Activated CD4-positive, alpha-beta T cell treated with anti-CD3 and anti-CD28 coated beads for 36 hours (primary cell): ENCODE results near the gene PER2. TPM values are rescaled to one million over a fixed set of nuclear protein-coding genes. Genes with fewer than 3 reads are reported as not detected.
A peak's percentile ranks its signal among the peaks of the same experiment; 100 is the strongest.
"Not testable (repeated sequence)": the region's sequence is repeated elsewhere in the genome, so short reads cannot be mapped to it uniquely, and the experiment has no call there.

ENCODE experiments used
- ATAC-seq: fragments of 200-7000 bp; cut with Tn5 transposase; one replicate; pipeline ENCODE4 v1.10.0; 2021; ENCODE audit warnings: mild to moderate bottlenecking, moderate library complexity
- CTCF ChIA-PET: fragments of 350-600 bp; sonication (Branson Sonifier 250); formaldehyde crosslinking; loops from one replicate; lab custom pipeline; 2021; ENCODE audit warnings: antibody characterized with exemption; lab: Charles Lee
- POLR2A ChIA-PET: fragments of 350-600 bp; sonication (Branson Sonifier 250); formaldehyde crosslinking; loops from one replicate; lab custom pipeline; 2021; ENCODE audit warnings: antibody characterized with exemption, inconsistent platforms; lab: Charles Lee
- DNase-seq: peaks from one replicate; pipeline ENCODE4 v3.0.0-alpha.2; 2020
- H3K27ac Mint-ChIP-seq: one replicate; pipeline ENCODE4 v1.8.0; 2021; ENCODE audit warnings: mixed read lengths
- H3K27me3 Mint-ChIP-seq: one replicate; pipeline ENCODE4 v1.8.0; 2021; ENCODE audit warnings: mixed read lengths
- H3K36me3 Mint-ChIP-seq: one replicate; pipeline ENCODE4 v1.8.0; 2021; ENCODE audit warnings: low read depth, mixed read lengths
- H3K4me1 Mint-ChIP-seq: one replicate; pipeline ENCODE4 v1.8.0; 2021; ENCODE audit warnings: mixed read lengths
- H3K4me3 Mint-ChIP-seq: one replicate; pipeline ENCODE4 v1.8.0; 2021; ENCODE audit warnings: mild to moderate bottlenecking, moderate library complexity, mixed read lengths
- H3K9me3 Mint-ChIP-seq: one replicate; pipeline ENCODE4 v1.8.0; 2021; ENCODE audit warnings: low read depth, mixed read lengths
- intact Hi-C, 2 experiments: fragments of 100-400 bp; cut with DNase I in 1 of 2; cut with micrococcal nuclease in 1 of 2; formaldehyde crosslinking; loops; one replicate each; pipeline versions ENCODE4 v1.14.2 to v1.15.1; 2022 to 2024; cut with DNase I, micrococcal nuclease
- total RNA-seq, 2 experiments: library from RNA; stranded (reverse); gene quantifications; one replicate each; pipeline ENCODE4 v1.2.3, GENCODE V29; 2021

The PER2 gene
- total RNA-seq, 2 experiments from 2014 or later, result 12.2 to 13.5 TPM

DNA sequence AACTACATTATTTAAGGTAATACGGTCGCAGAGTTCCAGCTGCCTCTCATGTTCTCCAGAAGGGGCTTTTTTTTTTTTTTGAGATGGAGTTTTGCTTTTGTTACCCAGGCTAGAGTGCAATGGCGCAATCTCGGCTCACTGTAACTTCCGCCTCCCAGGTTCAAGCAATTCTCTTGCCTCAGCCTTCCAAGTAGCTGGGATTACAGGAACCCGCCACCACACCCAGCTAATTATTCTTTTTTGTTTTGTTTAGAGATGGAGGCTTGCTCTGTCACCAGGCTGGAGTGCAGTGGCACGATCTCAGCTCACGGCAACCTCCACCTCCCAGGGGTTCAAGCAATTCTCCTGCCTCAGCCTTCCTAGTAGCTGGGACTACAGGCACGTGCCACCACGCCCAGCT is 15.0 kb downstream of the PER2 start:
- POLR2A ChIA-PET, intact Hi-C loops, H3K27me3 Mint-ChIP-seq, H3K4me1 Mint-ChIP-seq, DNase-seq, H3K9me3 Mint-ChIP-seq, ATAC-seq, H3K4me3 Mint-ChIP-seq, H3K27ac Mint-ChIP-seq: not testable (repeated sequence)
- H3K36me3 Mint-ChIP-seq, result peaks cover 26% of the 10 kb centered on the region
- CTCF ChIA-PET, result interaction anchor here (0.7 to 0.8 kb wide), 2 partner anchors 11 to 36 kb away, joined by 3 to 5 read pairs; no protein-coding TSS in a partner anchor

DNA sequence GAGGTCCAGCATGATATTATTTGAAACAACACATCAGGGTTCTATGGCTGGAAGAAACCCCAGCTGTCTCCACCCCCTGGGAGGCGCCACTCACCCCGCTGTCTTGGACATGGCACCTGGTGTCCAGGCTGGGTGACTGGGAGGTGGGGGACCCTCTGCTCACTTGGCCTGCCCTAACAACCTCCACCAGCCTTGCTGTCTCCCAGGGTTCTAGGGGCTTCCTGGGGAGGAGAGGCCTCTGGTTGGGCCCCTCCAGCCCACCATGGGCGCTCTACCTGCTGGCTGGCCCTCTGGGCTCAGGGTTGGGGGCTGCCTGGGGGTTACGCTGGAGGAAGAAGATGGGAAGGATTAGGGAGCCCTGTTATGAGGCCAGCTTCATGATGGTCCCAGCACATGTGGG is 16.3 kb downstream of the PER2 start:
- Mint-ChIP-seq H3K4me1 (no peaks in the 10 kb centered on the region), H3K4me3 (no peak overlapping the region), H3K36me3 (peaks cover 30% of the 10 kb centered on the region), H3K9me3 (no peaks in the 10 kb centered on the region), H3K27me3 (no peaks in the 10 kb centered on the region), H3K27ac (no peak overlapping the region)
- intact Hi-C loops, result no loop called here
- POLR2A ChIA-PET, result no interaction called here
- ATAC-seq, result no peak
- CTCF ChIA-PET, result interaction anchor here (0.9 kb wide), 1 partner anchor 425 kb away, joined by 3 read pairs; no protein-coding TSS in a partner anchor
- no peak for DNase-seq

DNA sequence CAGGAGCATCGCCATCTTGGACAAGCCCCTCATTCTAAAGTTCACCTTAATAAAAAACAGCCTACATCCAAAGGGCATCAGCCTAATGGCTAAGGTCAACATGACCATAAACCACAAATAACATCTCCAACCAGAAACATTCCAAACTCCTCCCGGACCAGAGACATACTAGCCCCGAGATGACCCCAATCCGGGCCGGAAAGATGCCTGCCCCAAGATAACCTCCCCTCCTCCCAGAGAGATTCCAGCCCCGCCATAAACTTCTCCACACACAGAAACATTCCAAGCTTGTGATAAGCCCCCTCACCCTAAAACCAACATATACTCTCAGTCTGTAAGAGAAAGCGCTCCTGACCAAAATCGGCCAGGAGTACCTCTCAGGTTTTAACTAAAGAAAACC is 16.7 kb downstream of the PER2 start:
- H3K9me3 Mint-ChIP-seq, intact Hi-C loops, H3K27ac Mint-ChIP-seq, H3K4me1 Mint-ChIP-seq, ATAC-seq, CTCF ChIA-PET, H3K4me3 Mint-ChIP-seq, H3K27me3 Mint-ChIP-seq, DNase-seq, POLR2A ChIA-PET: not testable (repeated sequence)
- H3K36me3 Mint-ChIP-seq, result peaks cover 32% of the 10 kb centered on the region

DNA sequence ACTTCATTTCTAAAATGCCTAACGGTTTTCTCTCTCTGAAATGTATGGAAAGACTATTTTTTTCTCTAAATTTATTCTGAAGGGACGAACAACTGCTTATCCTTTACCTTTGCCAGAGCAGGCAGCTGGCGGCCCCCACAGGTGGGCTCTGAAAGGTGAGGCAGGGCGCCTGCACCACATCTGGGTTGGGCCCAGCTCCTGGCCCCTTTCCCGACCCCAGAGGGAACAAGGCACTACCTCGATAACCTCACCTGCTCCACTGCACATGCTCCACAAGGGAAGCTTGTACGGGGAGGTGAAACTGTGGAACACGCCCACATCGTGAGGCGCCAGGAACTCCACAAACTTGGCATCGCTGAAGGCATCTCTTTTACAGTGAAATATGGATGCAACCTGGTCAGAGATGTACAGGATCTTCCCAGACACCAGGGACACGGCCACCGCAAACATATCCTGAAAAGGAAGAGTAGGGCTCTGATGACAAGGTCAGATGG is 17.3 kb downstream of the PER2 start:
- ChIA-PET CTCF (interaction anchor here (0.8 kb wide), 2 partner anchors 34 to 38 kb away, joined by 3 read pairs; no protein-coding TSS in a partner anchor), POLR2A (no interaction called here)
- DNase-seq (no peak), ATAC-seq (no peak)
- Mint-ChIP-seq H3K4me1 (no peaks in the 10 kb centered on the region), H3K4me3 (no peak overlapping the region), H3K27me3 (no peaks in the 10 kb centered on the region), H3K27ac (no peak overlapping the region), H3K9me3 (no peaks in the 10 kb centered on the region), H3K36me3 (peaks cover 28% of the 10 kb centered on the region)
- intact Hi-C loops, result no loop called here

DNA sequence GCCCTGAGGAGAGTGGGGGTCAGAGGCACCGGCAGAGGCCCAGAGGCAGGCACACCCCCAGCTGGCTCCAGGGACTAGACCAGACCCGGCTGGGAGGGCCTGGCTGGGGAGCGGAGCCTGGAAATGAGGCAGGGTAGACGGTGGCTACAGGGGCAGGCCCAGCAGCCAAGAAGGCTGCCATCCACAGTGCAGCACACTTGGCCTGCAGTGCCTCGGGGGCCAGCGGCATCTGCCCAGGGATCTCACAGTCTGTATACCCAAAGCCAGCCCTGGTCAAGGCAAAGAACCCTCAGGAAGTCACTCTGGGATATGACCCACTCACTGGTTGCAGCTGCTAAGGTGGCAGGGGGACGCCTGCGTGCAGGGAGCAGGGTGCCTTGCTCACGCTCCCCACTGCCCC is 17.8 kb downstream of the PER2 start:
- Mint-ChIP-seq H3K27me3 (no peaks in the 10 kb centered on the region), H3K9me3 (no peaks in the 10 kb centered on the region), H3K27ac (no peak overlapping the region), H3K4me3 (no peak overlapping the region), H3K4me1 (no peaks in the 10 kb centered on the region), H3K36me3 (peaks cover 28% of the 10 kb centered on the region)
- ChIA-PET POLR2A (no interaction called here), CTCF (interaction anchor here (0.8 kb wide), 2 partner anchors 34 to 39 kb away, joined by 3 read pairs; no protein-coding TSS in a partner anchor)
- DNase-seq, result no peak
- ATAC-seq, result no peak
- intact Hi-C loops, result no loop called here

DNA sequence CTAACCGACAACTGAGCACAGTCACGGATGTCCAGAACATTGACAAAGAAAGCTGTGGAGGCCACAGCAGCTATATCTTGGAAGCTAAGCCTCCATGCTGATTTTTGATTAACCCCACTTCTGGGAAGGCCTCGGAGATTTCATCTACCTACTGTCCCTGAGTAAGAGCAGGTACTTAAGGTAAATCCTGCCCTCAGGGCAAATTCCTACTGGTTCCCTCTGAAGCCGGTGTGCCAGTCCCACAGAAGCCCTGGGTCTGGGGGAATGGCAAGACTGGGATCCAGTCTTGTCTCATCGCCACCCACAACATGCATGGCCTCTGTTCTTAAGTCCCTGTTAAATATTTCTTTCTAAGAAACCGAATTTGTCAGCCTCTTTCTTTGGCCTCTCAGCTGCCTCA is 18.7 kb downstream of the PER2 start:
- Mint-ChIP-seq H3K4me1 (no peaks in the 10 kb centered on the region), H3K27ac (no peak overlapping the region), H3K9me3 (no peaks in the 10 kb centered on the region), H3K4me3 (no peak overlapping the region), H3K36me3 (peaks cover 24% of the 10 kb centered on the region), H3K27me3 (no peaks in the 10 kb centered on the region)
- no peak for DNase-seq
- ATAC-seq, result no peak
- intact Hi-C loops, result loop anchor here in 1 of 2 experiments (10.0 kb wide), 1 partner anchor 105 kb away; no protein-coding TSS in a partner anchor
- ChIA-PET CTCF (interaction anchor here (0.6 kb wide), 1 partner anchor 95 kb away, joined by 3 read pairs; no protein-coding TSS in a partner anchor), POLR2A (no interaction called here)

DNA sequence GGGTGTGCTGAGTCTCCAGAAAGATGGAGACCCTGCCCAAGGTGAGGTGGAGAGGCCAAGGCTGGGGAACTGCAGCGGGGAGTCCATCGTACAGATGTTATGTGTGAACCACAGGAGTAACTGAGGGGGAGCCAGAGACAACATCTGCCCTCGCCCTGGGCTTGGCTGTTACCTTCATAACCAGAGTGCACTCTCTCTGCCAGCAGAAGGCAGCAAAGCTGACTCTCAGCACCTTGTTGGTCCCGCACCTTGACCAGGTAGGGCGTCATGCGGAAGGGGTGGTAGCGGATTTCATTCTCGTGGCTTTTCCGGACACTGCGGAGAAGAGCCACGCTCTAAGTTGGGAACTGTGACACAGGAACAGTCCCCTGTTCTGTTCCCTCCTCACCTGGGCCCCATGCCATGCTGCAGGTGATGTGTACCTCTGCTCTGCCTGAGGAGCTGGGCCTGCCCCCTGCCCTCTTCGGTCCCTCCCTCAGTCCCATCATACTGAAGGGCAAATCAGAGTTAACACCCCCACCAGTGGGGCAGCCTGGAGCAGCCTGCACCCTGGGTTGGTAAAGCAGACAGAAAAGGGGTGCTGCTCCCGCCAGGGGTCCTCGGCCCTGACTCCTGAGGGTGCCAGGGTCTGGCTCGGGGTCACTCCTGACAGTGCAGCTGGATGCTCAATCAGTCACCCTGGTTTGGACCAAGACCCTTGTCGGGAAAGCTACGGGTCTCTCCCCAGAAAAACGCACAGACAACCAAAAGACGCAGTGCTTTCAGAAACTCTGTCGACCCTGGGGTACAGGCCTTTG is 20.3 kb downstream of the PER2 start:
- POLR2A ChIA-PET, result no interaction called here
- intact Hi-C loops, result loop anchor here in 1 of 2 experiments (10.0 kb wide), 1 partner anchor 103 kb away; no protein-coding TSS in a partner anchor
- Mint-ChIP-seq H3K9me3 (no peaks in the 10 kb centered on the region), H3K36me3 (peaks cover 26% of the 10 kb centered on the region), H3K4me3 (no peak overlapping the region), H3K27ac (no peak overlapping the region), H3K4me1 (peaks cover 3% of the 10 kb centered on the region), H3K27me3 (no peaks in the 10 kb centered on the region)
- CTCF ChIA-PET, result no interaction called here
- DNase-seq (no peak), ATAC-seq (no peak)

DNA sequence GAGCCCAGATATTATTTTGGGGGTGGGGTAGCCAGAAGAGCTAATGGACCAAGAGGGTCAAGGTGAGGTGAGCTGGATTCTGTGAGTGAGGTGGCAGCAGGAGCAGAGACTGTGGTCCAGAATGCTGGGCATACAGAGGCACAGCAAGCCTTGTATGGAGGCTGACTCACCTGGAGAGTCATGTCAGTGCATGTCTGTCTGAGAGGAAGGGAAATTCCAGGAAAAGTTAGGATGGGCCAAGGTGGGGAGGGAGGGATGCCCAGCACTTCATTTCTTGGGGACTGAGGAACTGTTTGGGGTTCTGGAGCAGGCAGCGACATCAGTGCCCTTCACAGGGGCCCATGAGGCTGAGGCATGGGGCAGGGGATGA is 21.1 kb downstream of the PER2 start:
- POLR2A ChIA-PET, result no interaction called here
- CTCF ChIA-PET, result no interaction called here
- DNase-seq (no peak), ATAC-seq (no peak)
- H3K4me1 Mint-ChIP-seq, result peaks cover 3% of the 10 kb centered on the region
- H3K9me3 Mint-ChIP-seq, result no peaks in the 10 kb centered on the region
- H3K27ac Mint-ChIP-seq, result no peak overlapping the region
- no peaks in the 10 kb centered on the region for H3K27me3 Mint-ChIP-seq
- intact Hi-C loops, result loop anchor here in 1 of 2 experiments (10.0 kb wide), 1 partner anchor 103 kb away; no protein-coding TSS in a partner anchor
- no peak overlapping the region for H3K4me3 Mint-ChIP-seq
- peaks cover 24% of the 10 kb centered on the region for H3K36me3 Mint-ChIP-seq

DNA sequence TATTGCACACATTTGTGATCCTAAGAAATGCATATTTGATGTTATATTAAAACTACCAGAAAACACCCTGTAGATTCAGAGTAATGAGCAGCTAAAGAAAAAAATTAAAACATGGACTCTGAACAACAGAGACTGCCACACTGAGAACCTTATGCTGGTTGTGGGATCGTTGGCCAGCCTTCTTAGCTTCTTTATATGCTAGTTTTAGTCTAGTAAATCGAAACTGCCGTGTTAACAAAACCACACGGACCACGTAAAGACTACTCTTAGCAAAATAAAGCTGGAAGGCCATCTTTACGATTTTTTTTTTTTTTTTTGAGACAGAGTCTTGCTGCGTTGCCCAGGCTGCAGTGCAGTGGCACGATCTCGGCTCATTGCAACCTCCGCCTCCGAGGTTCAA is 22.8 kb downstream of the PER2 start:
- peaks cover 20% of the 10 kb centered on the region for H3K36me3 Mint-ChIP-seq
- no peak overlapping the region for H3K4me3 Mint-ChIP-seq
- ATAC-seq (no peak), DNase-seq (no peak)
- CTCF ChIA-PET, result interaction anchor here (0.6 to 2.0 kb wide), 7 partner anchors 9 to 753 kb away, joined by 3 to 15 read pairs (median 3); no protein-coding TSS in a partner anchor
- no peak overlapping the region for H3K27ac Mint-ChIP-seq
- intact Hi-C loops, result loop anchor here in 1 of 2 experiments (10.0 kb wide), 1 partner anchor 101 kb away; no protein-coding TSS in a partner anchor
- H3K27me3 Mint-ChIP-seq, result no peaks in the 10 kb centered on the region
- peaks cover 3% of the 10 kb centered on the region for H3K4me1 Mint-ChIP-seq
- H3K9me3 Mint-ChIP-seq, result no peaks in the 10 kb centered on the region
- POLR2A ChIA-PET, result no interaction called here

DNA sequence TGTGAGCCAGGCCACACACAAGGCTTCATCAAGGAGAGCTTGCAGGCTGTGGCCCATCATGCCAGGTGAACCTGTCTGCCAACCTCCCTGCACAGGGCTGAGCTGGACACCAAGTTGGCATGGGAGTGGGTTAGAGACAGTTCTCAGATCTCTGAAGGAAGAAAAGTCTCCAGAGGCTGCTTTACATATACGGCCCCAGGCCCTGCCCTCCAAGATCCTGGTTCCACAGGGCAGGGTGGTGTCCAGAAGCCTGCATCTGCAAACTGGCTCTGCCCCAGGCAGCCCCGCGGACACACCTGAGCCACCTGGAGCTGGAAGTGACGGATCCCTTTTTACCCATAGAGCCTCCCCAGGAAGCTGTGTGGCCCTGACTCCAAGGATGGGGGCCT is 24.3 kb downstream of the PER2 start:
- Mint-ChIP-seq H3K36me3 (peaks cover 26% of the 10 kb centered on the region), H3K27me3 (no peaks in the 10 kb centered on the region), H3K4me1 (peaks cover 3% of the 10 kb centered on the region), H3K4me3 (no peak overlapping the region), H3K27ac (no peak overlapping the region), H3K9me3 (no peaks in the 10 kb centered on the region)
- ChIA-PET POLR2A (no interaction called here), CTCF (interaction anchor here (0.5 to 2.0 kb wide), 13 partner anchors 9 to 406 kb away, joined by 3 to 15 read pairs (median 5); partner anchors contain the start of gene PER2)
- DNase-seq (no peak), ATAC-seq (no peak)
- intact Hi-C loops, result loop anchor here (5.0 to 10.0 kb wide), 3 partner anchors 99 to 682 kb away; partner anchors contain the start of gene RAMP1 (in 1 of the 2)

DNA sequence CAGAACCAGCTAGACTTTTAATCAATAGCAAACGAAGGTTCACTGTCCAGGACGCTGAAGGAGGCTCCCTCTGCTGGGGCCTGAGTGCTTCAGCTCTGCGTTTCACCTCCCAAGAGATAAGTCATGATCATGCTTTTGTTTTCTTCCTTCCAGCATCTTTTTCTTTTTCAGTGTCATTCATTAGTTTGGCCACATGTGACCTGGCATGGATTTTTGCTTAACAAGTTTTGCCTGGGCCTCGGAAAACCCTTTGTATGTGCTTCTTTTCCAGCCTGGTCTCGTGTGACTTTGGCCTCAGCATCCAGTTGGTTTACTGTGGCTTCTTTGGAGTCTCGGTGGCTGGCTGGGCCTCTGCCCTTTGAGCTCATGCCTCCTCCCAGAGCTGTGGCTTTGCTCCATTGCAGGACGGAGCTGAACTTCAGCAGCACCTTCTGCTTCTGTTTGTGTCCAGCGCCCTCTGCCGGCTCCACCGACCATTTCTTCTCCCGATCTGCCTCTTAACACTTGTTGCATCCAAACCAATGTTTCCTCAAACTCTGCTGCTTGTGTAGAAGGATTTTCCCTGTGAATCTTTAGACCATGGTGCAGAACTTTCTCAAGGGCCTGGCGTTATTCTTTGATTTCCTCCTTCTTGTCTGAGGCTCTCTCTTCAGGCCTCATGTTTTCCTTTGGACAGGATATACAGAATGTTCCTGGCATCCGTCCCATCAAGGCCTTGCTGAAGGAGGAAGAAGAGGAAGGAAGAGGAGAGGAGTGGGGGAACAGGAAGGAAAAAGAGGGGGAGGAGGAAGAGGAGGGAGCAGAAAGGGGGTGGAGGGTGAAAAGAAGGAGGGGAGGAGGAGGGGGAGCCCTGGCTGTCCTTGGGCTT is 25.0 kb downstream of the PER2 start:
- peak overlapping the region; percentile 63 for H3K27ac Mint-ChIP-seq
- H3K4me3 Mint-ChIP-seq, result no peak overlapping the region
- no peaks in the 10 kb centered on the region for H3K27me3 Mint-ChIP-seq
- ChIA-PET POLR2A (no interaction called here), CTCF (interaction anchor here (0.5 to 1.6 kb wide), 32 partner anchors 9 to 516 kb away, joined by 3 to 10 read pairs (median 4); partner anchors contain the start of gene PER2)
- intact Hi-C loops, result loop anchor here (1.0 to 10.0 kb wide), 5 partner anchors 99 to 681 kb away; partner anchors contain the start of gene RAMP1 (in 1 of the 2)
- H3K4me1 Mint-ChIP-seq, result peaks cover 3% of the 10 kb centered on the region
- peaks cover 21% of the 10 kb centered on the region for H3K36me3 Mint-ChIP-seq
- ATAC-seq (peak; percentile 87), DNase-seq (peak; percentile 88)
- no peaks in the 10 kb centered on the region for H3K9me3 Mint-ChIP-seq
